Suppressor macrophage treated with lipopolysaccharide for 1 hour (primary cell): Measurements from ENCODE around the gene JARID2.
A peak's percentile ranks its signal among the peaks of the same experiment; 100 is the strongest.

ENCODE experiments used
- DNase-seq, 3 donors: peaks; one replicate each; pipeline ENCODE4 v3.0.0-alpha.2; 2020 to 2022

The JARID2 gene

GRCh38 chr6:15530411-15530810, 284.5 kb downstream of the JARID2 start:
- DNase-seq: peak; percentile 23 to 37 (median 26)

- DNase-seq: no peak
These were observed 286.1 kb downstream of the JARID2 start for GRCh38 chr6:15531973-15532372.

- peak in 2 of 3 donors; percentile 30 to 35 for DNase-seq
These were observed 287.6 kb downstream of the JARID2 start for GRCh38 chr6:15533379-15534026.

- peak; percentile 72 to 84 (median 80) for DNase-seq
These were observed 289.1 kb downstream of the JARID2 start for GRCh38 chr6:15534974-15535373.

- DNase-seq: no peak
These were observed 289.8 kb downstream of the JARID2 start for GRCh38 chr6:15535495-15536197.

- no peak for DNase-seq
These were observed 290.5 kb downstream of the JARID2 start for GRCh38 chr6:15536198-15536955.

- no peak for DNase-seq
These were observed 292.2 kb downstream of the JARID2 start for GRCh38 chr6:15538106-15538505.

GRCh38 chr6:15538766-15539495, 293.1 kb downstream of the JARID2 start:
- no peak for DNase-seq

GRCh38 chr6:15539722-15540270, 293.9 kb downstream of the JARID2 start:
- DNase-seq: no peak

GRCh38 chr6:15543332-15543917, 297.6 kb downstream of the JARID2 start:
- peak in 1 of 3 donors; percentile 30 for DNase-seq

GRCh38 chr6:15544321-15544900, 298.5 kb downstream of the JARID2 start:
- no peak for DNase-seq

- no peak for DNase-seq
These were observed 300.7 kb downstream of the JARID2 start for GRCh38 chr6:15546591-15546990.

- DNase-seq: no peak
These were observed 301.5 kb downstream of the JARID2 start for GRCh38 chr6:15547400-15547799.

GRCh38 chr6:15549371-15549770, 303.5 kb downstream of the JARID2 start:
- peak in 1 of 3 donors; percentile 12 for DNase-seq

- DNase-seq: no peak
These were observed 304.8 kb downstream of the JARID2 start for GRCh38 chr6:15550546-15551123.

GRCh38 chr6:15551262-15551661, 305.4 kb downstream of the JARID2 start:
- DNase-seq: no peak

- DNase-seq: no peak
These were observed 305.9 kb downstream of the JARID2 start for GRCh38 chr6:15551798-15552197.

GRCh38 chr6:15553031-15553430, 307.2 kb downstream of the JARID2 start:
- no peak for DNase-seq

GRCh38 chr6:15553736-15554294, 307.9 kb downstream of the JARID2 start:
- DNase-seq: peak; percentile 23 to 57 (median 43)

- DNase-seq: no peak
These were observed 308.8 kb downstream of the JARID2 start for GRCh38 chr6:15554728-15555100.
